ENCODE data around the gene C3orf33.
"Not testable (repeated sequence)": the region's sequence is repeated elsewhere in the genome, so short reads cannot be mapped to it uniquely, and the experiment has no call there.

Gene C3orf33

GRCh38 chr3:155815030-155815545, 9.0 kb upstream of the C3orf33 start:
- H3K9me3 ChIP-seq (ENCODE audit: control insufficient read depth, low read depth, low read length), result no peaks in the 10 kb centered on the region
- H3K4me1 ChIP-seq (ENCODE audit: control insufficient read depth, low read depth, low read length), result no peaks in the 10 kb centered on the region
- no peaks in the 10 kb centered on the region for H3K36me3 ChIP-seq (ENCODE audit: control insufficient read depth, low read depth, low read length)
- no peak overlapping the region for H3K9ac ChIP-seq (ENCODE audit: low read length)
- no peaks in the 10 kb centered on the region for H3K27me3 ChIP-seq (ENCODE audit: control insufficient read depth, insufficient read depth, low read length)
- no peak overlapping the region for H3K27ac ChIP-seq (ENCODE audit: low read length)
- no peak overlapping the region for H3K4me3 ChIP-seq (ENCODE audit: low read length)

GRCh38 chr3:155813224-155813623, 7.1 kb upstream of the C3orf33 start:
- H3K4me3 ChIP-seq (ENCODE audit: low read length); H3K4me1 ChIP-seq (ENCODE audit: control insufficient read depth, low read depth, low read length); H3K27ac ChIP-seq (ENCODE audit: low read length); H3K9ac ChIP-seq (ENCODE audit: low read length); H3K36me3 ChIP-seq (ENCODE audit: control insufficient read depth, low read depth, low read length); H3K27me3 ChIP-seq (ENCODE audit: control insufficient read depth, insufficient read depth, low read length); H3K9me3 ChIP-seq (ENCODE audit: control insufficient read depth, low read depth, low read length): not testable (repeated sequence)

GRCh38 chr3:155809181-155809580, 3.1 kb upstream of the C3orf33 start:
- Histone ChIP-seq H3K4me1 (ENCODE audit: control insufficient read depth, low read depth, low read length) (no peaks in the 10 kb centered on the region), H3K4me3 (ENCODE audit: low read length) (no peak overlapping the region), H3K9me3 (ENCODE audit: control insufficient read depth, low read depth, low read length) (no peaks in the 10 kb centered on the region), H3K27me3 (ENCODE audit: control insufficient read depth, insufficient read depth, low read length) (peaks cover 3% of the 10 kb centered on the region), H3K36me3 (ENCODE audit: control insufficient read depth, low read depth, low read length) (no peaks in the 10 kb centered on the region), H3K27ac (ENCODE audit: low read length) (no peak overlapping the region), H3K9ac (ENCODE audit: low read length) (no peak overlapping the region)

GRCh38 chr3:155807823-155808222, 1.7 kb upstream of the C3orf33 start:
- H3K27me3 ChIP-seq (ENCODE audit: control insufficient read depth, insufficient read depth, low read length), result peaks cover 3% of the 10 kb centered on the region
- no peak overlapping the region for H3K27ac ChIP-seq (ENCODE audit: low read length)
- no peak overlapping the region for H3K9ac ChIP-seq (ENCODE audit: low read length)
- H3K4me1 ChIP-seq (ENCODE audit: control insufficient read depth, low read depth, low read length), result no peaks in the 10 kb centered on the region
- no peak overlapping the region for H3K4me3 ChIP-seq (ENCODE audit: low read length)
- H3K36me3 ChIP-seq (ENCODE audit: control insufficient read depth, low read depth, low read length), result no peaks in the 10 kb centered on the region
- H3K9me3 ChIP-seq (ENCODE audit: control insufficient read depth, low read depth, low read length), result no peaks in the 10 kb centered on the region

GRCh38 chr3:155805204-155805801, 775 bp downstream of the C3orf33 start:
- H3K4me3 ChIP-seq (ENCODE audit: low read length), result peak overlapping the region; percentile 78
- H3K4me1 ChIP-seq (ENCODE audit: control insufficient read depth, low read depth, low read length), result no peaks in the 10 kb centered on the region
- no peaks in the 10 kb centered on the region for H3K9me3 ChIP-seq (ENCODE audit: control insufficient read depth, low read depth, low read length)
- peak overlapping the region; percentile 67 for H3K9ac ChIP-seq (ENCODE audit: low read length)
- peaks cover 3% of the 10 kb centered on the region for H3K27me3 ChIP-seq (ENCODE audit: control insufficient read depth, insufficient read depth, low read length)
- no peak overlapping the region for H3K27ac ChIP-seq (ENCODE audit: low read length)
- no peaks in the 10 kb centered on the region for H3K36me3 ChIP-seq (ENCODE audit: control insufficient read depth, low read depth, low read length)

GRCh38 chr3:155804323-155804722, 1.8 kb downstream of the C3orf33 start:
- Histone ChIP-seq H3K27ac (ENCODE audit: low read length) (no peak overlapping the region), H3K36me3 (ENCODE audit: control insufficient read depth, low read depth, low read length) (no peaks in the 10 kb centered on the region), H3K4me3 (ENCODE audit: low read length) (no peak overlapping the region), H3K4me1 (ENCODE audit: control insufficient read depth, low read depth, low read length) (no peaks in the 10 kb centered on the region), H3K9me3 (ENCODE audit: control insufficient read depth, low read depth, low read length) (no peaks in the 10 kb centered on the region), H3K27me3 (ENCODE audit: control insufficient read depth, insufficient read depth, low read length) (peaks cover 3% of the 10 kb centered on the region), H3K9ac (ENCODE audit: low read length) (no peak overlapping the region)

- H3K4me1 ChIP-seq (ENCODE audit: control insufficient read depth, low read depth, low read length), result peaks cover 7% of the 10 kb centered on the region
- no peaks in the 10 kb centered on the region for H3K9me3 ChIP-seq (ENCODE audit: control insufficient read depth, low read depth, low read length)
- no peak overlapping the region for H3K9ac ChIP-seq (ENCODE audit: low read length)
- H3K4me3 ChIP-seq (ENCODE audit: low read length), result no peak overlapping the region
- H3K27me3 ChIP-seq (ENCODE audit: control insufficient read depth, insufficient read depth, low read length), result no peaks in the 10 kb centered on the region
- no peak overlapping the region for H3K27ac ChIP-seq (ENCODE audit: low read length)
- no peaks in the 10 kb centered on the region for H3K36me3 ChIP-seq (ENCODE audit: control insufficient read depth, low read depth, low read length)
Measured at GRCh38 chr3:155792532-155792931, 13.5 kb downstream of the C3orf33 start.

GRCh38 chr3:155791190-155791589, 14.9 kb downstream of the C3orf33 start:
- Histone ChIP-seq H3K27me3 (ENCODE audit: control insufficient read depth, insufficient read depth, low read length) (no peaks in the 10 kb centered on the region), H3K9me3 (ENCODE audit: control insufficient read depth, low read depth, low read length) (no peaks in the 10 kb centered on the region), H3K27ac (ENCODE audit: low read length) (no peak overlapping the region), H3K9ac (ENCODE audit: low read length) (no peak overlapping the region), H3K4me3 (ENCODE audit: low read length) (no peak overlapping the region), H3K36me3 (ENCODE audit: control insufficient read depth, low read depth, low read length) (no peaks in the 10 kb centered on the region), H3K4me1 (ENCODE audit: control insufficient read depth, low read depth, low read length) (peaks cover 7% of the 10 kb centered on the region)

- H3K27me3 ChIP-seq (ENCODE audit: control insufficient read depth, insufficient read depth, low read length), result no peaks in the 10 kb centered on the region
- no peaks in the 10 kb centered on the region for H3K9me3 ChIP-seq (ENCODE audit: control insufficient read depth, low read depth, low read length)
- no peak overlapping the region for H3K9ac ChIP-seq (ENCODE audit: low read length)
- H3K4me1 ChIP-seq (ENCODE audit: control insufficient read depth, low read depth, low read length), result peaks cover 7% of the 10 kb centered on the region
- H3K36me3 ChIP-seq (ENCODE audit: control insufficient read depth, low read depth, low read length), result no peaks in the 10 kb centered on the region
- H3K27ac ChIP-seq (ENCODE audit: low read length), result no peak overlapping the region
- no peak overlapping the region for H3K4me3 ChIP-seq (ENCODE audit: low read length)
Measured at GRCh38 chr3:155790272-155790925, 15.7 kb downstream of the C3orf33 start.

GRCh38 chr3:155785662-155786295, 20.3 kb downstream of the C3orf33 start:
- peaks cover 3% of the 10 kb centered on the region for H3K4me1 ChIP-seq (ENCODE audit: control insufficient read depth, low read depth, low read length)

GRCh38 chr3:155782390-155782953, 23.6 kb downstream of the C3orf33 start:
- H3K27ac ChIP-seq (ENCODE audit: low read length), result no peak overlapping the region
- no peak overlapping the region for H3K9ac ChIP-seq (ENCODE audit: low read length)
- H3K9me3 ChIP-seq (ENCODE audit: control insufficient read depth, low read depth, low read length), result no peaks in the 10 kb centered on the region
- H3K36me3 ChIP-seq (ENCODE audit: control insufficient read depth, low read depth, low read length), result no peaks in the 10 kb centered on the region
- H3K4me1 ChIP-seq (ENCODE audit: control insufficient read depth, low read depth, low read length), result no peaks in the 10 kb centered on the region
- no peak overlapping the region for H3K4me3 ChIP-seq (ENCODE audit: low read length)
- H3K27me3 ChIP-seq (ENCODE audit: control insufficient read depth, insufficient read depth, low read length), result no peaks in the 10 kb centered on the region

More at GRCh38 chr3:155785662-155786295, 20.3 kb downstream of the C3orf33 start:
- Histone ChIP-seq H3K4me3 (ENCODE audit: low read length) (no peak overlapping the region), H3K36me3 (ENCODE audit: control insufficient read depth, low read depth, low read length) (no peaks in the 10 kb centered on the region), H3K27ac (ENCODE audit: low read length) (no peak overlapping the region), H3K27me3 (ENCODE audit: control insufficient read depth, insufficient read depth, low read length) (no peaks in the 10 kb centered on the region), H3K9ac (ENCODE audit: low read length) (no peak overlapping the region), H3K9me3 (ENCODE audit: control insufficient read depth, low read depth, low read length) (no peaks in the 10 kb centered on the region)

All from iPS-18a (cell line).